Lower lobe of right lung (tissue), 2 donors: ENCODE data around the gene MSI2. TPM values are rescaled to one million over a fixed set of nuclear protein-coding genes. Genes with fewer than 3 reads are reported as not detected.

Source experiments
- ATAC-seq, 2 donors: fragments of 200-7000 bp; cut with Tn5 transposase; one replicate each; pipeline ENCODE4 v1.9.1; 2020 to 2022; ENCODE audit warnings: mild to moderate bottlenecking in 2 of 2, moderate library complexity in 2 of 2
- DNase-seq: peaks from one replicate; pipeline ENCODE4 v3.0.0-alpha.2; 2020
- H3K27ac ChIP-seq: fragments of 200-600 bp; one replicate; pipeline ENCODE4 v1.8.0; 2022
- H3K27me3 ChIP-seq: fragments of 200-600 bp; one replicate; pipeline ENCODE4 v1.8.0; 2022; ENCODE audit warnings: low read depth
- H3K36me3 ChIP-seq: fragments of 200-600 bp; one replicate; pipeline ENCODE4 v1.8.0; 2022; ENCODE audit warnings: mild to moderate bottlenecking
- H3K4me1 ChIP-seq: fragments of 200-600 bp; one replicate; pipeline ENCODE4 v1.8.0; 2022
- H3K4me3 ChIP-seq: fragments of 200-600 bp; one replicate; pipeline ENCODE4 v1.8.0; 2022; ENCODE audit warnings: mild to moderate bottlenecking
- H3K9me3 ChIP-seq: fragments of 200-600 bp; one replicate; pipeline ENCODE4 v1.8.0; 2022
- intact Hi-C: fragments of 100-400 bp; cut with DNase I; formaldehyde crosslinking; loops from one replicate; pipeline ENCODE4 v1.11.0; 2022
- total RNA-seq: library from RNA; stranded (reverse); fragmentation: NEBNext Ultra II Directional; extraction: Animal tissue kit (Norgen Biotek cat#: 25700); gene quantifications from one replicate; pipeline ENCODE4 v1.2.1, GENCODE V29; 2021
- TF ChIP-seq, protein P1 (sequence below): fragments of 200-600 bp; IDR thresholded peaks from one replicate; pipeline ENCODE4 v1.8.0; 2022; ENCODE audit warnings: antibody characterized with exemption, mild to moderate bottlenecking
- donor health status: DM: no; HTN: yes; CAD: no; lungs with severe emphysema.

MSI2 gene
- total RNA-seq, 1 donor from 2014 or later: 43.9 TPM

DNA sequence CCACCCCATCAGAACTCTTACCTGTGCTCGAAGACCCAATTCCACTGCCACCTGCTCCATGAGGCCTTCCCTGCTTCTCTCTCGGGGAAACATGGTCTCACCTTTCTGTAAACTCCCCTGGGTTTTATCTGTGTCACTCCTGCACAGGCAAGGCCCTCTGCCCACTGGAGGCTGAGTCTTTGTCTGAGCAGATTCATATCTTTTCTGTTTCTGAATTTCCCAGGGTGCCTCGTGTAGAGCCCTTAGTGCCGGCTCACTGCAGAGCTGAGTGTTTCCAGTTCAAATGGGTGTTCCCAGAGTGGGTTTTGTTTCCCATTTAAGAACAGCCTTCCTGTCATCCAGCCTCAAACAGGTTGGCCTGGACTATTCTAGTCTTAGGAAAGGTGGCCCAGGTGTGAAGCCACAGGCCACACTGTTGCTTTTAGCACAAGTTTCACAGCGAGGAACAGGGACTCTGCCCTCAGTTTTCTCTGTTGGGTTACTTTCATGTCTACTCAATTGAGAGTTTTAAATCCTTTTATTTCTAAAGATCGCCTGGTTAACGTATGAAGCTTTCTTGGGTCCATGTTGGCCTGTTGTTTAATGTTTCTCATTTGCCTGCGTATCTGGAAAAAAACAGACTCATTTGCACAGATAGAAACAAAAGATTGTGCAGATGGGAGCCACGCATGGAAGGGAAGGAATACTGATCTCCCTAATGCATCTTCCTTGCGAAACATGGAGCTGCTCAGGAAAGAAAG, 228.7 kb downstream of the MSI2 start:
- ATAC-seq (no peak), DNase-seq (no peak)
- H3K36me3 ChIP-seq: no peaks in the 10 kb centered on the region
- no peaks in the 10 kb centered on the region for H3K9me3 ChIP-seq
- no peak overlapping the region for H3K4me3 ChIP-seq
- TF ChIP-seq, protein P1, sequence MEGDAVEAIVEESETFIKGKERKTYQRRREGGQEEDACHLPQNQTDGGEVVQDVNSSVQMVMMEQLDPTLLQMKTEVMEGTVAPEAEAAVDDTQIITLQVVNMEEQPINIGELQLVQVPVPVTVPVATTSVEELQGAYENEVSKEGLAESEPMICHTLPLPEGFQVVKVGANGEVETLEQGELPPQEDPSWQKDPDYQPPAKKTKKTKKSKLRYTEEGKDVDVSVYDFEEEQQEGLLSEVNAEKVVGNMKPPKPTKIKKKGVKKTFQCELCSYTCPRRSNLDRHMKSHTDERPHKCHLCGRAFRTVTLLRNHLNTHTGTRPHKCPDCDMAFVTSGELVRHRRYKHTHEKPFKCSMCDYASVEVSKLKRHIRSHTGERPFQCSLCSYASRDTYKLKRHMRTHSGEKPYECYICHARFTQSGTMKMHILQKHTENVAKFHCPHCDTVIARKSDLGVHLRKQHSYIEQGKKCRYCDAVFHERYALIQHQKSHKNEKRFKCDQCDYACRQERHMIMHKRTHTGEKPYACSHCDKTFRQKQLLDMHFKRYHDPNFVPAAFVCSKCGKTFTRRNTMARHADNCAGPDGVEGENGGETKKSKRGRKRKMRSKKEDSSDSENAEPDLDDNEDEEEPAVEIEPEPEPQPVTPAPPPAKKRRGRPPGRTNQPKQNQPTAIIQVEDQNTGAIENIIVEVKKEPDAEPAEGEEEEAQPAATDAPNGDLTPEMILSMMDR: no peak
- no peaks in the 10 kb centered on the region for H3K27me3 ChIP-seq
- H3K4me1 ChIP-seq: peaks cover 10% of the 10 kb centered on the region
- intact Hi-C loops: no loop called here
- no peak overlapping the region for H3K27ac ChIP-seq

DNA sequence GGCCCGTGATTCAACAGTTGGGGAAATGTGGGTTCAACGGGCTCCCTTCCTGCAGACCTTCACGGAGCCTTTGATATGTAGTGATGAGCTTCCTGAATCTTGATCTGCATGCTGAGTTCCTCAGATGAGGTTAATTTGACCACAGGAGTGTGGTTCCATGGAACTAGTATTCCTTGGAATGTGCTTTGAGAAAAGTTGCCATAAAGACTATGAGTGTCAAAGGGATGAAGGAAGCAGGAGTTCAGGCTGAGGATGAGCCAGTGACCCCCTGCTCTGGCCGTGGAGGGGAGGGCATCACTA, 229.2 kb downstream of the MSI2 start:
- no peak for ATAC-seq
- Histone ChIP-seq H3K36me3 (no peaks in the 10 kb centered on the region), H3K27me3 (no peaks in the 10 kb centered on the region), H3K4me1 (peaks cover 10% of the 10 kb centered on the region), H3K27ac (no peak overlapping the region), H3K9me3 (no peaks in the 10 kb centered on the region), H3K4me3 (no peak overlapping the region)
- no peak for DNase-seq
- intact Hi-C loops: no loop called here
- TF ChIP-seq, protein P1: no peak

DNA sequence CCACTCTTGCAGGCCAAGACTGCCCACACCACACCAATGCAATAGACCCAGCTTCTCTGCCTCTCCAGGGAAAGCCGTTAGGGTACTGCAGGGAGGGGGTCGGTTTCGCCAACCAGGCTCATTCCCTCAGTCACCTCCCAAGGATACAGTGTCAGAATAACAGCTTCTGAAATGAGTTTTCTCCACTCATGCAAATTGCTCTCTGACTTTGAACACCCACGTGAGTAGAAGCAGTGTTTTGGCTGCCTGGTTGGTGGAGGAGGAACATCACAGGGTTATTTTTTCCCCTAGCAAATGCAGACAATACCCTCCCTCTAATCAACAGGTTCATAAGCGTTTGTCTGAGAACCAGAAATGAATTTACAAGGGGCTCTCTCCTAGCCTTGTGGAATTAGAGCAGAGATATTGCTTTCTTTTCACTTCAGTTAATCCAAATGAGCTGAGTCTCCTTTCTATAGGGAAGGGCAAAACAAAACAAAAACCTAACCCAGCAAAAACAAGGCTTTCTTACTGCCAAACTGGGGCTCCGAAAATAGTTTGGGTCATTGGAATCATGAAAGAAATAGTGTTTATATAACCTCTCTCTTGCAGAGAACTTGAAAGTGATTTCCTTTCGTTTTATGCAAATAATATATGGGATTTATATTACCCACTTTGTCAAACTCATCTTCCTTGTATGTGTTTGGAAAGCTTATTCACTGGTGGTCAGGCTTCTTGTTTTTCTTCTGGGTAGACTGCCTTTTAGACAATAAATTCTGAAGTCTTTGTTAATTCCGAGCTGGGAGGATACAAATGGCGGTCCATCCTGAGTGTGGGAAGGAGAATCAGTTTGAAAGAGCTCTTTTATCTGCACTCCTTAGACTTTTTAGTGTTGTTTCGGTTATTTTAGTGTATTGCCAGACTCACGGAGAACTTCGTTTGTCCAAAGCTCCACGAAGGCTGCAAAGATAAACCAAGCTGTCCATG, 229.9 kb downstream of the MSI2 start:
- ATAC-seq (no peak), DNase-seq (no peak)
- no peaks in the 10 kb centered on the region for H3K27me3 ChIP-seq
- H3K4me1 ChIP-seq: peaks cover 10% of the 10 kb centered on the region
- TF ChIP-seq, protein P1: no peak
- no peak overlapping the region for H3K4me3 ChIP-seq
- no peak overlapping the region for H3K27ac ChIP-seq
- intact Hi-C loops: no loop called here
- H3K9me3 ChIP-seq: no peaks in the 10 kb centered on the region
- no peaks in the 10 kb centered on the region for H3K36me3 ChIP-seq

DNA sequence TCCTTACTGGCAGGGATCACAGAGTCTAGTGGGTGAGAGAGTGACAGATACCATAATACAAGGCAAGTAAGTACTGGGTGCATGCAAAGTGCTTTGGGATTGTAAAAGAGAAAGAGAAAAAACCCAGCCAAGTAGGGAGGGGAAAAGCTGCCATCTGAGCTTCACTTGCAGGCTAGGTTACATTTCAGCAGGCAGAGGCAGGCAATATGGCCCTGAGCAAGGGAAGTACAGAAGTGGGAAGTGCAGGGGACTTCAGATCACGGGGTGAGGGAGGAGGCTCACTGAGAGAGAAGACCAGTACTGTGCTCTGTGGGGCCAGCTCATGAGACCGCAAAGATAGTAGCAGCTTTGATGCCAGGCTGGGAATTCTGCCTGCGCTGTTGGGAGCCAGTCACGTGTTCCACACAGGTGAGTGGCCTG, 230.6 kb downstream of the MSI2 start:
- no peak overlapping the region for H3K4me3 ChIP-seq
- peak; percentile 40 to 70 for ATAC-seq
- peaks cover 10% of the 10 kb centered on the region for H3K4me1 ChIP-seq
- no peak for DNase-seq
- no peak overlapping the region for H3K27ac ChIP-seq
- H3K27me3 ChIP-seq: no peaks in the 10 kb centered on the region
- intact Hi-C loops: no loop called here
- no peaks in the 10 kb centered on the region for H3K36me3 ChIP-seq
- TF ChIP-seq, protein P1: no peak
- no peaks in the 10 kb centered on the region for H3K9me3 ChIP-seq

DNA sequence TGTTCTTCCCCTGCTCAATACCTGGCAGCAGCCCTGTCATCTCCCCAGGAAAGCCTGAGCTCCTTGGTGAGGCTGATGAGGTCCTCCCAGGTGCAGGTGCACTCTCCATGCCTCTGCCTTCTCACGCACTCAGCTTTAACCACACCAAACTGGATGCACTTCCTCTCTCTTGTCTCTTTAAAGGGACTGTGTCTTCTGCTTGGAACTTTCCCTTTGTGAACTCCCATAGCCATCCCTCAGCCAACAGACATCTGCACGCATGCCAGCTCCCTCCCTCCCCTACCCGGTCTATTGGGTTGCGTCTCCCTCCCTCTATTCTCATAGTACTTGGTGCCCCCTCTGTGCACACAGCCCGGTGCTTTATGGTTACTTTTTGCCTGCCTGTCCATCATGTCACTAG, 231.2 kb downstream of the MSI2 start:
- TF ChIP-seq, protein P1: no peak
- Histone ChIP-seq H3K4me1 (peaks cover 10% of the 10 kb centered on the region), H3K4me3 (no peak overlapping the region), H3K27ac (no peak overlapping the region), H3K36me3 (no peaks in the 10 kb centered on the region), H3K27me3 (no peaks in the 10 kb centered on the region), H3K9me3 (no peaks in the 10 kb centered on the region)
- intact Hi-C loops: no loop called here
- DNase-seq: no peak
- no peak for ATAC-seq
